ENCODE measurements around the gene ZBTB12.
A peak's percentile ranks its signal among the peaks of the same experiment; 100 is the strongest.
"Not testable (repeated sequence)": the region's sequence is repeated elsewhere in the genome, so short reads cannot be mapped to it uniquely, and the experiment has no call there.

The ZBTB12 gene

GRCh38 chr6:31877125-31877650 is 24.7 kb downstream of the ZBTB12 start:
- no peak for DNase-seq (ENCODE audit: low read depth in 3 of 3, low spot score in 1 of 3)

GRCh38 chr6:31876357-31876756 is 25.5 kb downstream of the ZBTB12 start:
- no peak for DNase-seq (ENCODE audit: low read depth in 3 of 3, low spot score in 1 of 3)

GRCh38 chr6:31875877-31876276 is 26.0 kb downstream of the ZBTB12 start:
- DNase-seq (ENCODE audit: low read depth in 3 of 3, low spot score in 1 of 3) = no peak

GRCh38 chr6:31874836-31875572 is 26.9 kb downstream of the ZBTB12 start:
- DNase-seq (ENCODE audit: low read depth in 3 of 3, low spot score in 1 of 3) = no peak

GRCh38 chr6:31874084-31874670 is 27.7 kb downstream of the ZBTB12 start:
- no peak for DNase-seq (ENCODE audit: low read depth in 3 of 3, low spot score in 1 of 3)

GRCh38 chr6:31871046-31871659 is 30.7 kb downstream of the ZBTB12 start:
- DNase-seq (ENCODE audit: low read depth in 3 of 3, low spot score in 1 of 3) = no peak

- no peak for DNase-seq (ENCODE audit: low read depth in 3 of 3, low spot score in 1 of 3)
These were observed 31.4 kb downstream of the ZBTB12 start for GRCh38 chr6:31870385-31870921.

- no peak for DNase-seq (ENCODE audit: low read depth in 3 of 3, low spot score in 1 of 3)
These were observed 32.5 kb downstream of the ZBTB12 start for GRCh38 chr6:31869343-31869742.

GRCh38 chr6:31868658-31868971 is 33.3 kb downstream of the ZBTB12 start:
- not testable (repeated sequence) for DNase-seq (ENCODE audit: low read depth in 3 of 3, low spot score in 1 of 3)

GRCh38 chr6:31865205-31866118 is 36.4 kb downstream of the ZBTB12 start:
- DNase-seq (ENCODE audit: low read depth in 3 of 3, low spot score in 1 of 3) = no peak

GRCh38 chr6:31864818-31865204 is 37.1 kb downstream of the ZBTB12 start:
- DNase-seq (ENCODE audit: low read depth in 3 of 3, low spot score in 1 of 3) = no peak

GRCh38 chr6:31864123-31864562 is 37.7 kb downstream of the ZBTB12 start:
- not testable (repeated sequence) for DNase-seq (ENCODE audit: low read depth in 3 of 3, low spot score in 1 of 3)

GRCh38 chr6:31862344-31863235 is 39.3 kb downstream of the ZBTB12 start, which contains the start of gene NEU1:
Gene NEU1, minus strand, starts transcription at chr6:31862821. Its CDS starts 45 bp downstream, at chr6:31862776.
- peak; percentile 93 to 99 (median 98) for DNase-seq (ENCODE audit: low read depth in 3 of 3, low spot score in 1 of 3)

GRCh38 chr6:31861919-31862343 is 40.0 kb downstream of the ZBTB12 start:
- DNase-seq (ENCODE audit: low read depth in 3 of 3, low spot score in 1 of 3) = no peak

GRCh38 chr6:31861150-31861549 is 40.7 kb downstream of the ZBTB12 start:
- no peak for DNase-seq (ENCODE audit: low read depth in 3 of 3, low spot score in 1 of 3)

- no peak for DNase-seq (ENCODE audit: low read depth in 3 of 3, low spot score in 1 of 3)
These were observed 41.5 kb downstream of the ZBTB12 start for GRCh38 chr6:31860349-31860748.

GRCh38 chr6:31859923-31860322 is 42.0 kb downstream of the ZBTB12 start:
- DNase-seq (ENCODE audit: low read depth in 3 of 3, low spot score in 1 of 3) = no peak

GRCh38 chr6:31858707-31859106 is 43.2 kb downstream of the ZBTB12 start:
- no peak for DNase-seq (ENCODE audit: low read depth in 3 of 3, low spot score in 1 of 3)

GRCh38 chr6:31857774-31858173 is 44.1 kb downstream of the ZBTB12 start:
- not testable (repeated sequence) for DNase-seq (ENCODE audit: low read depth in 3 of 3, low spot score in 1 of 3)
